Common myeloid progenitor, CD34-positive (primary cell): ENCODE results near the gene CXCL16.
A peak's percentile ranks its signal among the peaks of the same experiment; 100 is the strongest.

Experiments
- CTCF ChIA-PET: fragments of 350-600 bp; sonication (Branson Sonifier 250); formaldehyde crosslinking; loops from one replicate; lab custom pipeline; 2021; ENCODE audit warnings: antibody characterized with exemption; lab: Charles Lee
- POLR2A ChIA-PET: fragments of 350-600 bp; sonication (Branson Sonifier 250); formaldehyde crosslinking; loops from one replicate; lab custom pipeline; 2021; ENCODE audit warnings: antibody characterized with exemption; lab: Charles Lee
- DNase-seq, 3 donors: peaks; one replicate each; pipeline versions ENCODE4 v3.0.0 to v3.0.0-alpha.2; 2013
- H3K27ac ChIP-seq, 2 experiments: 1 replicate in 1 of 2; 2 replicates in 1 of 2; pipeline ENCODE4 v1.7.0; 2013; ENCODE audit warnings: inconsistent platforms in 2 of 2, low read length in 2 of 2, mild to moderate bottlenecking in 2 of 2, low read depth in 1 of 2, moderate library complexity in 1 of 2; ENCODE audit not compliant: severe bottlenecking in 2 of 2, insufficient read depth in 1 of 2, poor library complexity in 1 of 2
- H3K27me3 ChIP-seq, 5 experiments: replicated peaks in 2 of 5; 1 replicate in 3 of 5; 2 replicates in 2 of 5; pipeline versions ENCODE4 v1.6.1 to v1.7.0; 2013; ENCODE audit warnings: low read length in 4 of 5, mild to moderate bottlenecking in 2 of 5, moderate library complexity in 2 of 5, inconsistent platforms in 1 of 5; ENCODE audit not compliant: insufficient read depth in 5 of 5, control insufficient read depth in 4 of 5
- H3K36me3 ChIP-seq, 4 experiments: 1 replicate in 2 of 4; 2 replicates in 2 of 4; pipeline versions ENCODE4 v1.6.1 to v1.7.0; 2013; ENCODE audit warnings: low read length in 3 of 4, control low read depth in 1 of 4, mild to moderate bottlenecking in 1 of 4; ENCODE audit not compliant: control insufficient read depth in 4 of 4, insufficient read depth in 4 of 4
- H3K4me1 ChIP-seq, 4 experiments: 1 replicate in 3 of 4; 2 replicates in 1 of 4; pipeline versions ENCODE4 v1.6.1 to v1.7.1; 2013; ENCODE audit warnings: low read length in 3 of 4, mild to moderate bottlenecking in 3 of 4, control low read depth in 1 of 4, inconsistent platforms in 1 of 4, moderate library complexity in 1 of 4; ENCODE audit not compliant: control insufficient read depth in 4 of 4, insufficient read depth in 4 of 4; ENCODE audit errors: control extremely low read depth in 1 of 4
- H3K4me3 ChIP-seq, 7 experiments: 1 replicate in 4 of 7; 2 replicates in 3 of 7; pipeline versions ENCODE4 v1.5.1 to v1.7.0; 2013; ENCODE audit warnings: mild to moderate bottlenecking in 7 of 7, low read length in 6 of 7, moderate library complexity in 6 of 7, inconsistent platforms in 2 of 7, low read depth in 2 of 7, control low read depth in 1 of 7; ENCODE audit not compliant: insufficient read depth in 4 of 7, control insufficient read depth in 1 of 7; ENCODE audit errors: extremely low read depth in 1 of 7
- H3K9me3 ChIP-seq, 5 experiments: 1 replicate in 4 of 5; 2 replicates in 1 of 5; pipeline versions ENCODE4 v1.6.1 to v1.7.1; 2013; ENCODE audit warnings: low read length in 4 of 5, mild to moderate bottlenecking in 2 of 5, inconsistent platforms in 1 of 5, low read depth in 1 of 5, moderate library complexity in 1 of 5; ENCODE audit not compliant: control insufficient read depth in 4 of 5, insufficient read depth in 2 of 5; ENCODE audit errors: control extremely low read depth in 1 of 5
- WGBS: methylation state at CpG from one replicate; pipeline ENCODE4 v1.1.5; 2013; ENCODE audit not compliant: insufficient coverage; 5-methylcytosine and 5-hydroxymethylcytosine counted together

CXCL16 gene

GRCh38 chr17:4751932-4752331 is 12.2 kb upstream of the CXCL16 start:
- Histone ChIP-seq H3K27me3 (peaks cover 0 to 10% (median 6%) of the 10 kb centered on the region in 5 experiments), H3K9me3 (no peaks in the 10 kb centered on the region), H3K27ac (no peak overlapping the region), H3K4me3 (no peak overlapping the region), H3K36me3 (no peaks in the 10 kb centered on the region), H3K4me1 (peaks cover 5 to 18% (median 13%) of the 10 kb centered on the region in 4 experiments)
- WGBS: 94% methylated on average over 3 of the region's 5 CpGs
- no peak for DNase-seq
- CTCF ChIA-PET: interaction anchor here (1.5 kb wide), 1 partner anchor 37 kb away, joined by 3 read pairs; the partner anchor contains the start of gene GLTPD2
- POLR2A ChIA-PET: no interaction called here

GRCh38 chr17:4750606-4751005 is 10.9 kb upstream of the CXCL16 start:
- ChIA-PET CTCF (no interaction called here), POLR2A (no interaction called here)
- Histone ChIP-seq H3K9me3 (no peaks in the 10 kb centered on the region), H3K36me3 (no peaks in the 10 kb centered on the region), H3K4me1 (peaks cover 5 to 18% (median 13%) of the 10 kb centered on the region in 4 experiments), H3K27me3 (peaks cover 0 to 11% (median 6%) of the 10 kb centered on the region in 5 experiments), H3K4me3 (no peak overlapping the region), H3K27ac (no peak overlapping the region)
- 75% methylated on average over 2 of the region's 3 CpGs for WGBS
- DNase-seq: no peak

DNA sequence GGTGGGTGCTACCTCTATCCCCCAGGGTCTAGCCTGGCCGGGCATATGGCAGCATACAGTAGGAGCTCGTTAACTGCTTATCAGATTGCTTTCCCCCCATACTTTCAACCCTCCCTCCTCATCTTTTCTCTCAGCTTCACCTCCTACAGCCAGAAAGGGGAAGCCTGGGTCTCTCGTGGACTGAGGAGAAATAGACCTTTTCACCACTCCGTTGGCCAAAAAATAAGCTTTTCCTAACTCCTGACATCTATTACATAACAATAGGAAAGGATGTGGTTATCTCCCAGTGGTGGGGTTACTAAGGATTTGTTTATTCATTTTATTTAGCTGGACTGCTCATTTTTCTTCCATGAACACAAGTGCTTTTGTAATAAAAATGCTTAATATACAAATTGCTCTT is 9.0 kb upstream of the CXCL16 start:
- peaks cover 5 to 25% (median 20%) of the 10 kb centered on the region in 4 experiments for H3K4me1 ChIP-seq
- WGBS: 37% methylated on average over 2 of the region's 4 CpGs
- peak overlapping the region in 1 of 7 experiments; percentile 30 for H3K4me3 ChIP-seq
- no peaks in the 10 kb centered on the region for H3K36me3 ChIP-seq
- H3K9me3 ChIP-seq: no peaks in the 10 kb centered on the region
- ChIA-PET POLR2A (interaction anchor here (0.8 to 1.1 kb wide), 2 partner anchors 16 to 41 kb away, joined by 4 read pairs; no protein-coding TSS in a partner anchor), CTCF (interaction anchor here (0.6 to 2.6 kb wide), 5 partner anchors 24 to 140 kb away, joined by 3 to 9 read pairs (median 3); partner anchors contain the start of gene GLTPD2)
- peaks cover 0 to 20% (median 16%) of the 10 kb centered on the region in 5 experiments for H3K27me3 ChIP-seq
- no peak overlapping the region for H3K27ac ChIP-seq
- DNase-seq: peak in 1 of 3 donors; percentile 19

DNA sequence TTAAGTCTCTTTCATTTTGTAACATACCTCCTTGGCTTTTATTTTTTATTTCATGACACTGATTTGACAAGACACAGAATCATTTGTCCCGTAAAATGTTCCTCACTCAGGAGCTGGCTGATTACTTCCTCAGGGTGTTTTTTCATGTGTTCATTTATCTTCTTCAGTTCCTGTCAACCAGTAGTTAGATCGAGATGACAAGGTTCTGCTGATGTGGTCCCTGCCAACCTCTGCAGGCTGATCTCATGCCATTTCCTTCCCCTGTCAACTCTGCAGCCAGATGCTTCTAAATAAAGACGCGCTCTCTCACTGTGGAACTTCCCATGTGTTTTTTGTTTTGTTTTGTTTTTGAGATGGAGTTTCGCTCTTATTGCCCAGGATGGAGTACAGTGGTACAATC is 8.1 kb upstream of the CXCL16 start:
- Histone ChIP-seq H3K36me3 (no peaks in the 10 kb centered on the region), H3K4me3 (peak overlapping the region in 5 of 7 experiments; percentile 7 to 66 (median 22)), H3K27me3 (peaks cover 0 to 20% (median 16%) of the 10 kb centered on the region in 5 experiments), H3K4me1 (peaks cover 5 to 25% (median 20%) of the 10 kb centered on the region in 4 experiments), H3K9me3 (no peaks in the 10 kb centered on the region), H3K27ac (no peak overlapping the region)
- peak; percentile 53 to 87 (median 85) for DNase-seq
- CTCF ChIA-PET: interaction anchor here (0.6 to 2.6 kb wide), 4 partner anchors 36 to 369 kb away, joined by 3 to 9 read pairs (median 4); partner anchors contain the start of gene GLTPD2
- POLR2A ChIA-PET: interaction anchor here (0.8 to 1.1 kb wide), 2 partner anchors 15 to 42 kb away, joined by 4 read pairs; no protein-coding TSS in a partner anchor
- WGBS: 0% methylated on average over 3 of the region's 5 CpGs

- 9% methylated on average over 33 of the region's 51 CpGs for WGBS
- H3K4me3 ChIP-seq: peak overlapping the region in 3 of 7 experiments; percentile 28 to 34 (median 31)
- no peak overlapping the region for H3K27ac ChIP-seq
- no peaks in the 10 kb centered on the region for H3K9me3 ChIP-seq
- peaks cover 0 to 34% (median 25%) of the 10 kb centered on the region in 5 experiments for H3K27me3 ChIP-seq
- DNase-seq: no peak
- no peaks in the 10 kb centered on the region for H3K36me3 ChIP-seq
- ChIA-PET CTCF (interaction anchor here (0.9 to 1.9 kb wide), 2 partner anchors 34 to 45 kb away, joined by 3 to 4 read pairs; no protein-coding TSS in a partner anchor), POLR2A (no interaction called here)
- peaks cover 5 to 25% (median 20%) of the 10 kb centered on the region in 4 experiments for H3K4me1 ChIP-seq
Observed at GRCh38 chr17:4744999-4745969, 5.6 kb upstream of the CXCL16 start.

DNA sequence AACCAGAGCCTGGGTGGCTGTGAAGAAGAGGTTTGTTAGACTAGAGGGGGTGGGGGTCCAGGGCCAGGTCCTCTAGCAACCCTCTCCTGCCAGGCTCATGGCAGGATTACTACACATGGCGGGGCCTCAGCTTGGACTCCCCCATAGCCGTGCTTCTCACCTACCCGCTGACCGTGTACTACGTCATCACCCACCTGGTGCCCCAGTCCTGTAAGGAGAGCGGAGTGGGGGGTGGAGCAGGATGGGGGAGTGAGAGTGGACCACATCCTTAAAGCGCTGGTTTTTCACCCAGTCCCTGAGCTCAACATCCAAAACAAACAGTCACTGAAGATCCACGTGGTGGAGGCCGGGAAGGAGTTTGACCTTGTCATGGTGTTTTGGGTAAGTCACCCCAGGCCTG is 4.2 kb upstream of the CXCL16 start:
- Histone ChIP-seq H3K4me1 (peaks cover 5 to 33% (median 29%) of the 10 kb centered on the region in 4 experiments), H3K27me3 (peaks cover 0 to 48% (median 30%) of the 10 kb centered on the region in 5 experiments), H3K27ac (no peak overlapping the region), H3K4me3 (no peak overlapping the region), H3K36me3 (no peaks in the 10 kb centered on the region), H3K9me3 (no peaks in the 10 kb centered on the region)
- WGBS: no CpG with 5 or more reads among the region's 9 CpGs
- no peak for DNase-seq
- CTCF ChIA-PET: interaction anchor here (0.7 to 1.9 kb wide), 2 partner anchors 11 to 35 kb away, joined by 3 to 4 read pairs; no protein-coding TSS in a partner anchor
- POLR2A ChIA-PET: no interaction called here
